ENCODE measurements around the gene ZBBX.

GRCh38 chr3:167287308-167287707, 92.8 kb downstream of the ZBBX start:
- TF ChIP-seq JUN (IDR thresholded peaks at IDR 0.05; ENCODE audit: low read depth, low read length): no peak
- no peak for TF ChIP-seq EZH2 (IDR thresholded peaks at IDR 0.05; ENCODE audit: low read depth, low read length, severe bottlenecking)
- no peak for TF ChIP-seq SP4 (IDR thresholded peaks at IDR 0.05; ENCODE audit: low read length)
